Measurements from ENCODE around the gene H6PD.

The H6PD gene

GRCh38 chr1:9278585-9279153 is 44.1 kb downstream of the H6PD start:
- Histone ChIP-seq H3K36me3 (no peaks in the 10 kb centered on the region), H3K4me1 (no peaks in the 10 kb centered on the region), H3K4me3 (ENCODE audit: low read depth, low read length) (no peak overlapping the region), H3K9me3 (no peaks in the 10 kb centered on the region), H3K27me3 (no peaks in the 10 kb centered on the region)
- no peak for DNase-seq
- TF ChIP-seq, protein P1, sequence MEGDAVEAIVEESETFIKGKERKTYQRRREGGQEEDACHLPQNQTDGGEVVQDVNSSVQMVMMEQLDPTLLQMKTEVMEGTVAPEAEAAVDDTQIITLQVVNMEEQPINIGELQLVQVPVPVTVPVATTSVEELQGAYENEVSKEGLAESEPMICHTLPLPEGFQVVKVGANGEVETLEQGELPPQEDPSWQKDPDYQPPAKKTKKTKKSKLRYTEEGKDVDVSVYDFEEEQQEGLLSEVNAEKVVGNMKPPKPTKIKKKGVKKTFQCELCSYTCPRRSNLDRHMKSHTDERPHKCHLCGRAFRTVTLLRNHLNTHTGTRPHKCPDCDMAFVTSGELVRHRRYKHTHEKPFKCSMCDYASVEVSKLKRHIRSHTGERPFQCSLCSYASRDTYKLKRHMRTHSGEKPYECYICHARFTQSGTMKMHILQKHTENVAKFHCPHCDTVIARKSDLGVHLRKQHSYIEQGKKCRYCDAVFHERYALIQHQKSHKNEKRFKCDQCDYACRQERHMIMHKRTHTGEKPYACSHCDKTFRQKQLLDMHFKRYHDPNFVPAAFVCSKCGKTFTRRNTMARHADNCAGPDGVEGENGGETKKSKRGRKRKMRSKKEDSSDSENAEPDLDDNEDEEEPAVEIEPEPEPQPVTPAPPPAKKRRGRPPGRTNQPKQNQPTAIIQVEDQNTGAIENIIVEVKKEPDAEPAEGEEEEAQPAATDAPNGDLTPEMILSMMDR (IDR thresholded peaks at IDR 0.05; ENCODE audit: low read depth, low read length), result no peak

- Histone ChIP-seq H3K9me3 (no peaks in the 10 kb centered on the region), H3K36me3 (no peaks in the 10 kb centered on the region), H3K27me3 (no peaks in the 10 kb centered on the region), H3K4me1 (no peaks in the 10 kb centered on the region), H3K4me3 (ENCODE audit: low read depth, low read length) (no peak overlapping the region)
- TF ChIP-seq, protein P1 (IDR thresholded peaks at IDR 0.05; ENCODE audit: low read depth, low read length), result no peak
- no peak for DNase-seq
Measured at GRCh38 chr1:9279172-9279840, 44.7 kb downstream of the H6PD start.

GRCh38 chr1:9280015-9280860 is 45.7 kb downstream of the H6PD start:
- H3K9me3 ChIP-seq, result no peaks in the 10 kb centered on the region
- no peaks in the 10 kb centered on the region for H3K27me3 ChIP-seq
- no peaks in the 10 kb centered on the region for H3K4me1 ChIP-seq
- peak; percentile 29 for DNase-seq
- TF ChIP-seq, protein P1 (IDR thresholded peaks at IDR 0.05; ENCODE audit: low read depth, low read length), result no peak
- H3K4me3 ChIP-seq (ENCODE audit: low read depth, low read length), result no peak overlapping the region
- H3K36me3 ChIP-seq, result no peaks in the 10 kb centered on the region

GRCh38 chr1:9281071-9281827 is 46.7 kb downstream of the H6PD start:
- TF ChIP-seq, protein P1 (IDR thresholded peaks at IDR 0.05; ENCODE audit: low read depth, low read length), result no peak
- DNase-seq, result no peak
- Histone ChIP-seq H3K27me3 (no peaks in the 10 kb centered on the region), H3K4me1 (no peaks in the 10 kb centered on the region), H3K4me3 (ENCODE audit: low read depth, low read length) (no peak overlapping the region), H3K36me3 (no peaks in the 10 kb centered on the region), H3K9me3 (no peaks in the 10 kb centered on the region)

DNA sequence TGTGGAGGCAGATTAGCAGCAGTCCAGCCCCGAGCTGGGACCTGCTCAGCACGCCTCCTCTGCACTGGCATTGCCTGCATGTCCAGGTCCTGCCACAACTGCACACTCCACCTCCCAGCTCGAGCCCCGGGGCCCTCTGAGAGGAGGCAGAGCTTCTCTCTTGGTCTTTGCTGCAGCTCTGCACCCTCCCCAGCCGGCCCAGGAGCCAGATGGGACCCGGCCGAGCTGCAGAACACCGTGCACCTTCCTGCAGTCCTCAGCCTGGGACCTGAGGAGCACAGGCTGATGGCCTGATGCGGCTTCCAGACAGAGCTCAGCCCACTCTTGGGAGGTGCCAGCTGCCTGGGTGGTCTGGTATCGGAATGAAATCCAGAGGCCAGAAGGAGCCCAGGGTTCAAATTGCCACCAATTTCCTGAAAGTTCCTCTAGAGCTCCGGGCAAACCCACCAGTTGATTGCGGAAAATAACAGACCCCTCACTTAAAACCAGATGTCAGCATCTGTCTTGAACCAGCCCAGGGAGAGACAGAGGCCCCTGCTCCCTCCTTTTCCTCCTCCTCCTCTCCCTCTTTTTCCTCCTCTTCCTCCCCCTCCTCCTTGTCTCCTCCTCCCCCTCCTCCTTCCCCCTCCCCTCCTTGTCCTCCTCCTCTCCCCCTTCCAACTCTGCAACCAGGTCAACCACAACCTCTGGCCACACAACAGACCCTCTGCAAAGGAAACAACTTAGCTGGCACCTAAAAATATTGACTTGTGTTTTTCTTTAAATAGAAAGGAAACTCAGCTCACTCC is 47.5 kb downstream of the H6PD start:
- H3K4me3 ChIP-seq (ENCODE audit: low read depth, low read length), result no peak overlapping the region
- no peaks in the 10 kb centered on the region for H3K9me3 ChIP-seq
- no peaks in the 10 kb centered on the region for H3K36me3 ChIP-seq
- H3K27me3 ChIP-seq, result no peaks in the 10 kb centered on the region
- no peaks in the 10 kb centered on the region for H3K4me1 ChIP-seq
- TF ChIP-seq, protein P1 (IDR thresholded peaks at IDR 0.05; ENCODE audit: low read depth, low read length), result no peak
- no peak for DNase-seq
